Caco-2 (cell line): Measurements from ENCODE around the gene GBP6. TPM values are rescaled to one million over a fixed set of nuclear protein-coding genes. Genes with fewer than 3 reads are reported as not detected.

ENCODE experiments used
- BruUV-seq: library from RNA; stranded (reverse); fragments of 400-500 nt; replicated peaks from 2 replicates; lab custom pipeline; 2021; lab: Mats Ljungman, UMichigan
- CTCF ChIA-PET: fragments of 300-600 bp; sonication (Branson Sonifier 250); formaldehyde crosslinking; loops from one replicate; lab custom pipeline; 2022; ENCODE audit warnings: antibody characterized with exemption; lab: Charles Lee
- POLR2A ChIA-PET: fragments of 300-600 bp; sonication (Branson Sonifier 250); formaldehyde crosslinking; loops from one replicate; lab custom pipeline; 2022; ENCODE audit warnings: antibody characterized with exemption; lab: Charles Lee
- DNase-seq, 2 experiments: peaks; one replicate each; pipeline versions ENCODE4 v3.0.0 to v3.0.0-alpha.2; 2020 to 2022
- H3K27me3 ChIP-seq: replicated peaks from 2 replicates; pipeline ENCODE4 v1.6.0; 2011; ENCODE audit warnings: low read length; ENCODE audit not compliant: control insufficient read depth, insufficient read depth
- H3K36me3 ChIP-seq: 2 replicates; pipeline ENCODE4 v1.5.1; 2011; ENCODE audit warnings: low read length; ENCODE audit not compliant: control insufficient read depth, insufficient read depth
- H3K4me1 ChIP-seq: fragments of 250-450 bp; sonication (Bioruptor Pico); 2 replicates; pipeline ENCODE4 v1.5.1; 2020; ENCODE audit warnings: mild to moderate bottlenecking
- H3K4me3 ChIP-seq: 2 replicates; pipeline ENCODE4 v1.5.1; 2011; ENCODE audit warnings: low read depth, mild to moderate bottlenecking, control low read depth, low read length
- H3K9me3 ChIP-seq: fragments of 250-450 bp; sonication (Bioruptor Pico); 2 replicates; pipeline ENCODE4 v1.5.1; 2020; ENCODE audit warnings: mild to moderate bottlenecking, moderate library complexity
- H3K27ac Mint-ChIP-seq: one replicate; pipeline ENCODE4 v1.8.0; 2022; ENCODE audit warnings: mixed read lengths; ENCODE audit not compliant: unreplicated experiment
- H3K27me3 Mint-ChIP-seq: one replicate; pipeline ENCODE4 v1.8.0; 2022; ENCODE audit warnings: mixed read lengths; ENCODE audit not compliant: insufficient read depth, unreplicated experiment
- H3K36me3 Mint-ChIP-seq: one replicate; pipeline ENCODE4 v1.8.0; 2022; ENCODE audit warnings: mild to moderate bottlenecking, mixed read lengths; ENCODE audit not compliant: insufficient read depth, unreplicated experiment
- H3K4me1 Mint-ChIP-seq: one replicate; pipeline ENCODE4 v1.8.0; 2022; ENCODE audit warnings: low read depth, mixed read lengths; ENCODE audit not compliant: unreplicated experiment
- H3K4me3 Mint-ChIP-seq: one replicate; pipeline ENCODE4 v1.8.0; 2022; ENCODE audit warnings: mild to moderate bottlenecking, moderate library complexity, mixed read lengths; ENCODE audit not compliant: unreplicated experiment
- H3K9me3 Mint-ChIP-seq: one replicate; pipeline ENCODE4 v1.8.0; 2022; ENCODE audit warnings: mixed read lengths; ENCODE audit not compliant: unreplicated experiment
- CTCF ChIP-seq, 2 experiments: fragments of 200-600 bp in 1 of 2; IDR thresholded peaks; 1 replicate in 1 of 2; 2 replicates in 1 of 2; pipeline versions ENCODE4 v1.5.1 to v1.8.0; 2011 to 2022; ENCODE audit warnings: antibody characterized with exemption in 1 of 2, control low read depth in 1 of 2, inconsistent platforms in 1 of 2, low read depth in 1 of 2, low read length in 1 of 2, mild to moderate bottlenecking in 1 of 2, moderate library complexity in 1 of 2; ENCODE audit not compliant: insufficient read depth in 1 of 2, severe bottlenecking in 1 of 2, unreplicated experiment in 1 of 2
- intact Hi-C: fragments of 100-400 bp; cut with micrococcal nuclease; formaldehyde crosslinking; loops from one replicate; pipeline ENCODE4 v1.10.0; 2022; ENCODE audit not compliant: unreplicated experiment
- total RNA-seq: library from RNA; stranded (reverse); gene quantifications from 2 replicates; pipeline ENCODE4 v1.2.3, GENCODE V29; 2022

The GBP6 gene
- total RNA-seq, 1 experiment from 2014 or later = not detected

GRCh38 chr1:89391686-89392085, 27.8 kb downstream of the GBP6 start:
- H3K4me3 Mint-ChIP-seq = no peak overlapping the region
- no peaks in the 10 kb centered on the region for H3K4me1 ChIP-seq
- no peak for DNase-seq
- H3K4me3 ChIP-seq = no peak overlapping the region
- POLR2A ChIA-PET = no interaction called here
- no peak for TF ChIP-seq CTCF (IDR thresholded peaks at IDR 0.05; ENCODE audit: insufficient read depth in 1 of 2, low read depth in 1 of 2, low read length in 1 of 2, severe bottlenecking in 1 of 2, unreplicated experiment in 1 of 2)
- CTCF ChIA-PET = no interaction called here
- no peaks in the 10 kb centered on the region for H3K27me3 ChIP-seq
- no peak overlapping the region for H3K27ac Mint-ChIP-seq
- intact Hi-C loops = no loop called here
- no peaks in the 10 kb centered on the region for H3K9me3 ChIP-seq
- no peaks in the 10 kb centered on the region for H3K36me3 Mint-ChIP-seq
- H3K4me1 Mint-ChIP-seq = no peaks in the 10 kb centered on the region
- no peaks in the 10 kb centered on the region for H3K27me3 Mint-ChIP-seq
- H3K36me3 ChIP-seq = no peaks in the 10 kb centered on the region
- BruUV-seq = no TSS peak
- no peaks in the 10 kb centered on the region for H3K9me3 Mint-ChIP-seq

- H3K9me3 ChIP-seq = no peaks in the 10 kb centered on the region
- Mint-ChIP-seq H3K9me3 (no peaks in the 10 kb centered on the region), H3K36me3 (no peaks in the 10 kb centered on the region), H3K27me3 (no peaks in the 10 kb centered on the region), H3K4me1 (no peaks in the 10 kb centered on the region), H3K4me3 (no peak overlapping the region), H3K27ac (no peak overlapping the region)
- no TSS peak for BruUV-seq
- H3K36me3 ChIP-seq = no peaks in the 10 kb centered on the region
- TF ChIP-seq CTCF (IDR thresholded peaks at IDR 0.05; ENCODE audit: insufficient read depth in 1 of 2, low read depth in 1 of 2, low read length in 1 of 2, severe bottlenecking in 1 of 2, unreplicated experiment in 1 of 2) = no peak
- H3K4me1 ChIP-seq = no peaks in the 10 kb centered on the region
- CTCF ChIA-PET = no interaction called here
- H3K4me3 ChIP-seq = no peak overlapping the region
- intact Hi-C loops = no loop called here
- no peak for DNase-seq
- H3K27me3 ChIP-seq = no peaks in the 10 kb centered on the region
- POLR2A ChIA-PET = no interaction called here
Measured at GRCh38 chr1:89394851-89395250, 31.0 kb downstream of the GBP6 start.

- BruUV-seq = no TSS peak
- no peaks in the 10 kb centered on the region for H3K36me3 Mint-ChIP-seq
- no peaks in the 10 kb centered on the region for H3K27me3 Mint-ChIP-seq
- TF ChIP-seq CTCF (IDR thresholded peaks at IDR 0.05; ENCODE audit: insufficient read depth in 1 of 2, low read depth in 1 of 2, low read length in 1 of 2, severe bottlenecking in 1 of 2, unreplicated experiment in 1 of 2) = no peak
- Histone ChIP-seq H3K4me1 (no peaks in the 10 kb centered on the region), H3K9me3 (no peaks in the 10 kb centered on the region), H3K4me3 (no peak overlapping the region), H3K36me3 (no peaks in the 10 kb centered on the region), H3K27me3 (no peaks in the 10 kb centered on the region)
- H3K9me3 Mint-ChIP-seq = no peaks in the 10 kb centered on the region
- ChIA-PET POLR2A (no interaction called here), CTCF (no interaction called here)
- DNase-seq = no peak
- no peaks in the 10 kb centered on the region for H3K4me1 Mint-ChIP-seq
- H3K4me3 Mint-ChIP-seq = no peak overlapping the region
- no peak overlapping the region for H3K27ac Mint-ChIP-seq
- intact Hi-C loops = no loop called here
Measured at GRCh38 chr1:89396902-89397301, 33.0 kb downstream of the GBP6 start.
